GM12892 (cell line): Measurements from ENCODE around the gene EML6.

Experiments used
- DNase-seq: peaks from one replicate; pipeline ENCODE4 v3.0.0; 2011; ENCODE audit not compliant: insufficient read length
- FAIRE-seq: peaks from 2 replicates; lab custom pipeline; 2011; peaks lifted over from hg19 to GRCh38; lab: Jason Lieb, UNC
- POLR2A ChIP-seq: IDR thresholded peaks from 2 replicates; pipeline ENCODE4 v1.6.1; 2011; ENCODE audit warnings: low read depth, low read length, control low read depth
- POLR2AphosphoS5 ChIP-seq: IDR thresholded peaks from 2 replicates; pipeline ENCODE4 v1.6.1; 2011; ENCODE audit warnings: low read depth, low read length, control low read depth
- TAF1 ChIP-seq: IDR thresholded peaks from 2 replicates; pipeline ENCODE4 v1.6.1; 2011; ENCODE audit warnings: low read depth, mild to moderate bottlenecking, control low read depth, low read length, borderline replicate concordance

The EML6 gene

DNA sequence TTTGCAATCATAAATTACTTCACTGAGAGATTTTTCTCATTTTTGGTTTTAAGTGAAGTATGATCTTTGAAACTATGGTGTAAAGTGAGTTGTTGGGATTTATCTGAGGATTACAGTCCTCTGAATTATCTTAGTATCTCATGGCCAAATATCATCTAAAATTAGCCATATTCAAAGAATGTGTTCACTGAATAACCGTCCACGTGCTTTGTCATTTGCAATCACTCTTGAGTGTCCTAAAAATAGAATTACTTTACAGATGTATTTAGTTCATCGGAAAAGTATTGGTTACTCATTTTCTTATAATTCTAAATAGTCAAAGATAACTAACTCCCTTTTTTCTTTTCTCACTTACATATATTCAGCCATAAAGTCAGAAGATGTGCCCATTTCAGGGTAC lies 185.5 kb downstream of the EML6 start:
- FAIRE-seq (no peak), DNase-seq (no peak)
- no peak for TF ChIP-seq TAF1
- no peak for TF ChIP-seq POLR2AphosphoS5

DNA sequence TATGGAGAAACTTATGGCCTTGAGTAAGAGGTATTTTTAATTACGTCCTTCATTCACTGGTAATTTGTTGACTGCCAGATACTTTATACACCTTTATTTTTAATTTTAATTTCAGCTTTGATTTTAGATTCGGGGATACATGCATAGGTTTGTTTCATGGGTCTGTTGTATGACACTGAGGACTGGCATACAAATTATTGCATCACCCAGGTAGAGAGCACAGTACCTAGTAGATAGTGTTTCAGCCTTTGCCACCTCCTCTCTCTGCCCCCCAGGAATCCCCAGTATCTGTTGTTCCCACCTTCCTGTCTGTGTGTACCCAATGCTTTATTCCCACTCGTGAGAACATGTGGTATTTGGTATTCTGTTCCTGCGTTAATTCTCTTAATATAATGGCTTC lies 188.8 kb downstream of the EML6 start:
- TF ChIP-seq TAF1: no peak
- FAIRE-seq: no peak
- DNase-seq: no peak

DNA sequence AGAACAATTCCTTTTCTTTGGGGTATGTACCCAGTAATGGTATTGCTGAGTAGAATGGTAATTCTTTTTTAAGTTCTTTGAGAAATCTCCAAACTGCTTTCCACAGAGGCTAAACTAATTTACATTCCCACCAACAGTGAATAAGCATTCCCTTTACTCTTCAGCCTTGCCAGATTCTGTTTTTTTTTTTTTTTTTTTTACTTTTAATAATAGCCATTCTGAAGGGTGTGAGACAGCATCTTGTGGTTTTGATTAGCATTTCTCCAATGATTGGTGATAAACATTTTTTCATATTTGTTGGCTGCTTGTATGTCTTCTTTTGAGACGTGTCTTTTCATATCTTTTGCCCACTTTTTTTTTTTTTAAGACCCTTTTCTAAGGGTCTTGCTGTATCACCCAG lies 189.4 kb downstream of the EML6 start:
- no peak for TF ChIP-seq TAF1
- TF ChIP-seq POLR2AphosphoS5: no peak
- TF ChIP-seq POLR2A: no peak
- no peak for DNase-seq
- FAIRE-seq: no peak

- TF ChIP-seq TAF1 (no peak), POLR2AphosphoS5 (no peak), POLR2A (no peak)
- FAIRE-seq (no peak), DNase-seq (no peak)
Measured at GRCh38 chr2:54914637-54915036, 191.2 kb downstream of the EML6 start.

DNA sequence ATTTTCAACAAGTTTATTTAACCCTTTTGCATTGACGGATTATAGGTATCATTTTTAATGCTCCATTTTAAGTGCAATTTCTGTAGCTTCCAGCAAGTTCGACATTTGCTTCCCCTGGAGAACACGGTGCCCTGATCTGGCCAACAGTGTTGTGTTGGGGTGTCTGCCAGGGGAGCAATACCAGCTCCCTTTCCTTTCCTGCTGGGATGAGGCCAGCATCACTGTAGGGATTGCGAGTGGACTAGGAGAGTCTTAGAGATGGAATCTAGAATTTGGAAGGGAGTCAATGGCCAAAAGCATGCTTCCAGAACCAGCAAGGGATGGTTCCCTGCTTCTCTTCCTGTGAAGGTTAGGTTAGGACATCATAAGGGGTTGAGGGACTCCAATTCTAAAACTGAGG lies 191.6 kb downstream of the EML6 start:
- no peak for DNase-seq
- TF ChIP-seq POLR2A (no peak), TAF1 (no peak), POLR2AphosphoS5 (no peak)

DNA sequence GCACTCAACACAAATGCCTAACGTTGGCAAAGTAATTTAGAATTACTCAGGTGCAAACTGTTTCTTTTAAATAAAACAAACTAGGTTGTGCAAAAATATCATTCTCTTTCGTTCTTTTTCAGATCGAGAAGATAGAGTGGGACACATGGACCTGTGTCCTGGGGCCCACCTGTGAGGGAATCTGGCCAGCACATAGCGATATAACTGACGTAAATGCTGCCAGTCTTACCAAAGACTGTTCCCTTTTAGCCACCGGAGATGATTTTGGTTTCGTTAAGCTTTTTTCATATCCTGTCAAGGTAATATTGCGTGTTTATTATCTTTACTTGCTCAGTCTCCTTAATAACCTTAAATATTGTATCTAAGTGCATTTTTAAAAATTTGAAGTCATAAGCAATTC lies 193.2 kb downstream of the EML6 start:
- FAIRE-seq (no peak), DNase-seq (no peak)
- TF ChIP-seq POLR2AphosphoS5: no peak
- TF ChIP-seq POLR2A: no peak
- no peak for TF ChIP-seq TAF1

More for the DNA sequence above, 191.6 kb downstream of the EML6 start:
- no peak for FAIRE-seq

- FAIRE-seq (no peak), DNase-seq (no peak)
- no peak for TF ChIP-seq POLR2AphosphoS5
- TF ChIP-seq TAF1: no peak
- TF ChIP-seq POLR2A: no peak
Measured at GRCh38 chr2:54918647-54919280, 195.3 kb downstream of the EML6 start.

DNA sequence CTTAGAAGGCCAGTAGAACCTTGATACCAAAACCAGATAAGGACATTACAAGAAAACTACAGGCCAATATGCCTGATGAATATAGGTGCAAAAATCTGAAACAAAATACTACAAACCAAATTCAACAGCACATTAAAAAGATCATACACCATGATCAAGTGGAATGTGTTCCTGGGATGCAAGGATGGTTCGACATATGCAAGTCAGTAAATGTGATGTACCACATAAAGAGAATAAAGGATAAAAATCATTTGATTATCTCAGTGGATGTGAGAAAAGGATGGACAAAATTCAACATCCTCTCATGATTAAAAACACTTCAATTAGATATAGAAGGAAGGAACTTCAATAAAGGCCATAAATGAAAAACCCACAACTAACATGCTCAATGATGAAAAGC lies 197.2 kb downstream of the EML6 start:
- FAIRE-seq (no peak), DNase-seq (no peak)
- TF ChIP-seq POLR2A (no peak), TAF1 (no peak), POLR2AphosphoS5 (no peak)

- no peak for FAIRE-seq
- DNase-seq: no peak
- TF ChIP-seq POLR2A (no peak), POLR2AphosphoS5 (no peak), TAF1 (no peak)
Measured at GRCh38 chr2:54924121-54924520, 200.7 kb downstream of the EML6 start.

DNA sequence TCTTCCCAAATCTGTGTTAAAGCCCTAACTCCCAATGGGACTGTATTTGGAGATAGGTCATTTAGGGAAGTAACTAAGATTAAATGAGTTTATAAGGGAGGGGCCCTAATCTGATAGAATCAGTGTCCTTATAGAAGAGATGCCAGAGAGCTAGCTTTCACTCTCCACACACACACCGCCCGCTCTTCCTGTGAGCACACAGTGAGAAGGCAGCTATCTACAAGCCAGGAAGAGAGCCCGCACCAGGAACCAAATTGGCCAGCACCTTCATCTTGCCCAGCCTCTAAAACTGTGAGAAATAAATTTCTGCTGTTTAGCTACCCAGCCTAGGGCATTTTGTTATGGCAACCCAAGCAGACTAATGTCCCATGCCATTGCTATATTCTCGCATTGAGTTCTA lies 201.6 kb downstream of the EML6 start:
- FAIRE-seq (no peak), DNase-seq (no peak)
- TF ChIP-seq TAF1 (no peak), POLR2AphosphoS5 (no peak), POLR2A (no peak)

GRCh38 chr2:54927085-54927750 lies 203.8 kb downstream of the EML6 start:
- TF ChIP-seq POLR2A (no peak), POLR2AphosphoS5 (no peak), TAF1 (no peak)
- DNase-seq: no peak

More at GRCh38 chr2:54927085-54927750, 203.8 kb downstream of the EML6 start:
- FAIRE-seq: no peak
